ENCODE measurements around the gene C3orf70. TPM values are rescaled to one million over a fixed set of nuclear protein-coding genes. Genes with fewer than 3 reads are reported as not detected.
"Not testable (repeated sequence)": the region's sequence is repeated elsewhere in the genome, so short reads cannot be mapped to it uniquely, and the experiment has no call there.

C3orf70 gene
- total RNA-seq, 1 experiment from 2014 or later = not detected

DNA sequence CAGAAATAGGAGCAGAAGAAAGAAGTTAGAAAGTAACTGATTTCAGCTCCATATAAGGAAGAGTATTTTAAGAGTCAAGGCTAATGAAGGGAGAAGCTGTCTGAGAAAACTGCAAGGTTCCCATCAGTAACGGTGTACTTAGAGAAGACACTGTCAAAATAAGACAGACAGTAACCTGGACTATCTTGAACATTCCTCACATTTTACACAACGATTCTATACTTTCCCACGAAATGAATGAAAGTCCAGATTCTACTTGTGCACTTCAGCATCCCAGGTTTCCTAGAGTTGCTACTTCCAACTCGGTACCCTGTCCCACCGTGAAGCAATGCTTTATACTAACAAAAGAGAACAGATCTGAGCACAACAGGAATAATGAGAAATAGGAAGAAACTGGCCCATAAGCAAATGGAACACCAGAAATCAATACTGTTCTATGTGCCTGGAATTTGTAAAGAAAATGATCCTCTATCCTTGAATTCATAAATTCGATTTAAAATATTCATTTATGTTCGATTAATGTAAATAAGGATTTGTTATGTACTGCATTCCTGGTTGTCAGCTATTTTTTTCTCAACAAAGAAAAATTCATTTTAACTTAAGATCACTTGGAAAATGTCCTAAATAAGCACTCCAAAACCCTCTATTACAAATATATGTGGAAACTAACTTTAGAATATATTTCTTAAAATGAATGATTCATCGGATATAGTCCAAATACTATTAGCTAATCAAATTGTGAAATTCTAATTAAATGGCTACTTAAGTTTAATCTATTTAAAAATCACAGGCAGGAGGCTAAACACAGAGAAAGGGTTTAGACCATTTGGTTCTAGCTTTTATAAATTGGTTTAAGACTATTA, 1.5 kb downstream of the C3orf70 start:
- DNase-seq (ENCODE audit: extremely low read depth, low read depth) = no peak

DNA sequence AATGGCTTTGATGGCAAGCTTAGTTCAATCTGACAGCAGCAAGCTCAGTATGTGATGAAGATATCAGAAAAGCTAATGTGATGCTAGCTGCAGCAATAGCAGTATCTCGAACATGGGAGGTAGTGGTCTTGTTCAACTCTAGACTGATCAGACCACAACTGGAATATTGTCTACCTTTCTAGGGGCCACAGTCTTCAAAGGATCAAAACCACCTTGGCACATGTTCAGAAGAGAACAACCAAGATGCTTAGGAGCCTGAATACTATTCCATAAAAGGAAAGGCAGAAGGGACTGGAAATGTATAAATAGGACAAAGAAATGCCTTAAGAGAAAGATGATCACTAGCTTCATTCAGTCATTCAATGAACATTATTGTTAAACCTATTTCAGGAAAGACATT, 2.3 kb downstream of the C3orf70 start:
- DNase-seq (ENCODE audit: extremely low read depth, low read depth) = no peak

DNA sequence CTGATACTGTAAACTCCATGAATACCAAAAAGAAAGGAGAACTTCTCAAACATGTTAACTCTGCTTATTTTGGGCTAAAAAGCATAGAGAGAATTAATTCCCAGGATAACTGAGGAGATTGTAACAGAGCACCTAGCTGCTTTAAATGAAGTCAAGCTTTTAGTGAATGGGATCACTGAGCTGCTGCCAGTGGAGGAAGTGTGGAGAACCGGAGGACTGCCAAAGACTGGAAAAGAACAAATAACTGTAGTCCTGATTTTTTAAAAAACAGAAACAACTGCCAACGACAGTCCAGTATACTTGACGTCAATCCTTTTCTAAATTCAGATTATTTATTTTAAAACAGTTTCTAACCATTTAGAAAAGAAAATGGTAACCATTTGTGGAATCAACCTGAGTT, 3.3 kb downstream of the C3orf70 start:
- no peak for DNase-seq (ENCODE audit: extremely low read depth, low read depth)

DNA sequence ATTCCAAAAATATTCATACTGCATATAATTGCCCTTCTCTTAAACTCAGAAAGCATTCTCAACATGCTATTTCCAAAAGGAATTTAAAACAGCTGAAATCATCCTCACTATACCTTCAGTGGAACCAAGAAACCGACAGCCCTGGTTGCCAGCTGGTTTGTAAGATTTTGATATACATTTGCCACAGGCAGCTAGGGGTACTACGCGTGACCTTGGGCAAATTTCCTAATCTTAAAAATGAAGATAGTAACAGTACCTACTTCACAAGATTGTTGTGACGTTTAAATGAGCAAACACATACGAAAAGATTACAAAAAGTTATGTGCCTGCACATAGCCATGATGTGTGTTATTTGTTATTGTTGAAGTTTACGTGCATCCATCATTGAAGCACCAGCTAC, 7.3 kb downstream of the C3orf70 start:
- no peak for DNase-seq (ENCODE audit: extremely low read depth, low read depth)

DNA sequence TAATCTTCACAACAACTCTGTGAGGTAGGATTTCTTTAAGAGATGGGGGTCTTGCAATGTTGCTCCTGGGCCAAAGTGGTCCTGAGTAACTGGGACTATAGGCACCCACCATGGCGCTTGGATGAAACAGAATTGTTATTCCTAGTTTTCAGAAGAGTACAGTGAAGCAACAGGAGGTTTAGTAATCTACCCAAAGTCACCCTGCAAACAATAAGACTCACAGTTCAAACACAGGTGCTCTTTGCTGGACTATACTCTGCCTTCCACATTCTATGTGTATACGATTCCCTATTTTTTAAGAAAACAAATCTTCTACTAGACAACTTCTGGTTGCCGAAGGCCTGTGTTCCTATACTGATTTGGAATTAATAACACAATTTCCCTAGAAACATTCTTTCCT, 8.1 kb downstream of the C3orf70 start:
- DNase-seq (ENCODE audit: extremely low read depth, low read depth) = no peak

DNA sequence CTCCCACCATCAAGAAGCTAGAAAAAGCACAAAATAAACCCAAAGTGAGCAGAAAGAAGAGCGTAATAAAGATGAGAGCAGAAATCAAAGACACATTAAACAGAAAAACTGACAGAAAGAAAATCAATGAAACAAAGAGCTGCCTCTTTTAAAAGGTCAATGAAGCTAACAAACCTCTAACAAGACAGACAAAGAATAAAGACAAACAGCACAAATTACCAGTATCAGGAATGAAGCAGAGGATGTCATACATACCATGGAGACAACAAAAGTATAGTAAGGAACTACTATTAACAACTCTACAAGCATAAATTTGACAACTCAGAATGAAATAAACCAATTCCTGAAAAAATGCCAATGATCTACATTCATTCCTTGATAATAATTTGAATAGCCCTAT, 15.0 kb downstream of the C3orf70 start:
- no peak for DNase-seq (ENCODE audit: extremely low read depth, low read depth)

DNA sequence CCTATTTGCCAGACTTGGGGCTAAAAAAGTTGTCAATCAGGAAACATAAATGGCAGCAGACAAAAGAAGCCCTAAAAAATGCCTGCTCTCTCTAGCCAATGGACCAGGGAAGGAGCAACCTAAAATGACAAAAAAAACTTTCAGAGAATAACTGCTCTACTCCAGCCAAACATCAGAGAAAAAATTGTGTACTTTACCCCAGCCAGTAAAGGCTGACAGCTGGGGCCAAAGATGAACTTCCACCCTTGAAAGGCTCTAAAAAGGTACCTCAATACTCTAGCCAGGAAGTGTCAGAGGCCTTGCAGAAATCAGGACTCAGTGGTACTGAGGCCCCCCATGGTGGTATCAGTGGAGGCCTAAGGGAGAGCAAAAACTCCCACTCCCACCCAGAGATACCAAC, 18.4 kb downstream of the C3orf70 start:
- no peak for DNase-seq (ENCODE audit: extremely low read depth, low read depth)

DNA sequence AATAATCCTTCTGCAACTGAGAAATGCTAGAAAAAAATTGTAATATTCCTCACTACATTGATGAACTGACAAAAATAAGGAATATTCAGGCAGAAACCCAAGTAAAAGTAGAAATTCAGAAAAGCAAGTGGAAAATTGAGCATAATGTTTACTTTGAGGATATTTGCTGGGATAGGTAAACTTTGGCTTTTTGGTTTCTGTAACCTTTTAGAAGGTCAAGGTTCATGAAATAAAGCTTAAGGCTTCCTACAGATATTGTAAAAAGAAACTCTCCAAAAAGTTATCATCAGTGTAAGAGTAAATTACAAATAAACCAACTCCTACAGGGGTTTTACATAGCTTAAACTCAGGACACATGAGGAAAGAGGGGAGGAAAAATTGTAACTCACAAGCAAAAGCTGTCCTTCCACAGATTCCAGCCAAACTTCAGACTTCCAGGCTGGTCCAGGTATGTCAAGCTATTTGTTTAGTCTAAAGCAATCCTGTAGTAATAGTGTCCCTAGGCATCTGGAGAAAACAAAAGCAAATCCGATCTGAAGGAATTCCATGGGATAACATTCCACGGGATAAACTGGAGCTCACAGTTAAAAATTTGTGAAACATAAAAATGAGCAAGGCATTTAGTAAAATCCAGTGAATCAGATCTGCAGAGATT, 21.1 kb downstream of the C3orf70 start:
- no peak for DNase-seq (ENCODE audit: extremely low read depth, low read depth)

DNA sequence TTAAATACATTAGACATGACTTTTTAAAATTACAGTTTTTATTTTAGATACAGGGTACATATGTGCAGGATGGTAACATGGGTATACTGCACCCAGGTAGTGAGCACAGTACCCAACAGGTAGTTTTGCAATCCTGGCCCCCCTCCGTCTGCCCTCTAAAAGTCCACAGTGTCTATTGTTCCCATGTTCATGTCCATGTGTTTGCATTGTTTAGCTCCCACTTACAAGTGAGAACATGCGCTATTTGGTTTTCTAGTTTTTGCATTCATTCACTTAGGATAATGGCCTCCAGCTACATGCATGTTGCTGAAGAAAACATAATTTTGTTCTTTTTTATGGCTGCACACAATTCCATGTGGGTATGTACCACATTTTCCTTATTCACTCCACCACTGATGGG, 23.8 kb downstream of the C3orf70 start:
- no peak for DNase-seq (ENCODE audit: extremely low read depth, low read depth)

DNA sequence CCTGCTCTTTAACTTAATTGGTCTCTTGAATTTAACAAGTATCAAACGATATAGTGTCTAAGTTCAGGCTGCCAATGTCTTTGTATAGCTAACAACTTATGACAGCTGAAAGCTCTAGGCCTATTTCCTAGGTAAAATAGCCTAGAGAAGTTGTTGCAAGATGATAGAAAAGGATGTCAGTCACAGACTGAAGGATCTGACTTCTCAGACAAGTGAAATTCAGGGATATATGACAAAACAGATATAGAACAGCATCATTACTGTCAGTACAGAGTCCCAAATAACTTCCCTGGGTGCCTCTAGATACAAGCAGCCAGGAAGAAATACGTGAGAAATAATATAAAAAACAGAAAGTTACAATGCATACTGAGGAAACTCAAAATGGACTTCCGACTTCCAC, 26.7 kb downstream of the C3orf70 start:
- DNase-seq (ENCODE audit: extremely low read depth, low read depth) = no peak

DNA sequence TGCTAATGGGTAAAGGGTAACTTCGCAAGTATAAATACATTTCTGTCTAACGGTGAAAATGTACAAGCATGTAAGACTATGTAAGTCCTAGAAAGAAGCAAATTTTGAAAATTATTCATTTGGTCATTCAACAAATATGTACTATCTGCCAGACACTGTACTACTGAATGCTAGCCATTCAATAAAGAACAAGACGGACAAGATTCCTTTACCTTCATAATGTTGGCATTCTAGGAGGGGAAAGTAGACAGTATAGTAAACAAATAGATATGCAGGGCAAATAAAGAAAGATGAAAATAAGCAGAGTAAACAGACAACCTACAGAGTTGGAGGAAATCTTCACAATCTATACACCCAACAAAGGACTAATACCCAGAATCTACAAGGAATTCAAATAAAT, 32.7 kb downstream of the C3orf70 start:
- DNase-seq (ENCODE audit: extremely low read depth, low read depth) = no peak

DNA sequence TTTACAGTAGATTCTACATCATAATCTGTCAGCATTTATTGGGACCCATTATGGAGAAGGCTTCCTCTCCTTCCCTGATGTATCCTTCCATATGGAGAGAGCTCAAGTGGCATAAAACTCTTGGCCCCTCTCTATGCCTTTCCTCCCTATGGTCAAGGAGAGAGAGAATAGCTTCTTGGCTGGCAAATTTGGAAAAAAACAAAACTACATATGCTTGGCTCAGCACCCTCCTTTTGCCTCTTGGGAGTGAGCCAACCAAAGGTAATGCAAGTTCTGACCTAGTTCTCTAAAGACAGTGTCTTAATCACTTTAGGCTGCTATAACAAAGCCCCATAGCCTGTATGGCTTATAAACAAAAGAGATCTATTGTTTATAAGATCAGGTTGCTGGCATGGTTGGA, 37.5 kb downstream of the C3orf70 start:
- no peak for DNase-seq (ENCODE audit: extremely low read depth, low read depth)

DNA sequence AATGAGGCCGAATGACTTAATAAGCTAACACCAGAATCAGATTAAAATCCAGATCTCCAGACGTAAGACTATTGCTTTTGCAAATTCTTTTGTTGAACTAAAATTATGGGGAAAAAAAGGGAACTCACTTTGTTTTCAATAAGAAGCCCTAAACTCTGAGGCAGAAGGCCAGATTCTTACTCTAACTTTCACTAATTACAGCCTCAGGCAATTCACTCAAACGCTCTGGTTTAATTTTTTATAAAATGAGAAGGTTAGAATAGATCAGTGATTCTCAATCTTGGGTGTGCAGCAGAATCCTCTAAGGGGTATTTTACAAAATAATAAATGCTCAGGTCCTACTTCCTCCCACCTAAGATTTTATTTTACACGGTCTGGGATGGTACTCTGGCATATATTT, 38.1 kb downstream of the C3orf70 start:
- DNase-seq (ENCODE audit: extremely low read depth, low read depth) = no peak

DNA sequence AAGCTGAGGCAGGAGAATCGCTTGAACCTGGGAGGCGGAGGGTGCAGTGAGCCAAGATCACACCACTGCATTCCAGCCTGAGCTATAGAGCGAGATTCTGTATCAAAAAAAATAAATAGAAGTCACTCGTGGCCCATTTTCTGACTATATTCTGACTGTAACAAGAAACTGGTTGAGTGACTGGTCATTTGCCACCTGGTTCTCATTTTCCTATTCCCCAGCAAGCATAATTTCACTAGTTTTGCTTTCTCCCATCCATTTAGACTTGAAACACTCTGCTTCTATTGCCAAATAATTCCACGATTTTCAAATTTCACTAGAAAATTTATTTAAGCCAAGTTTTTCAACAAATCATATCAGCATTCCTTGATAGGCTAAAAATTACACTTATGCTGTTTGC, 40.7 kb downstream of the C3orf70 start:
- no peak for DNase-seq (ENCODE audit: extremely low read depth, low read depth)

DNA sequence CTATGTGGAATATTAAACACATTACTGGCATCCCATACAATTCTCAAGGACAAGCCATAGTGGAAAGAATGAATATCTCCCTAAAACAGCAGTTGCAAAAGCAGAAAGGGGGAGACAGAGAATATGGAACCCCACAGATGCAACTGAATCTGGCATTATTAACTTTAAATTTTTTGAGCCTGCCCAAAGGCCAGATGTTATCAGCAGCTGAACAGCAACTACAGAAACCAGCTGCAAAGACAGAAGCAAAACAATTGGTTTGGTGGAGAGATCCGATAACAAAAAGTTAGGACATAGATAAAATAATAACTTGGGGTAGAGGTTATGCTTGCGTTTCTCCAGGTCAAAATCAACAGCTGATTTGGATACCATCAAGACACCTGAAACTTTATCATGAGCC, 43.8 kb downstream of the C3orf70 start:
- DNase-seq (ENCODE audit: extremely low read depth, low read depth) = not testable (repeated sequence)

DNA sequence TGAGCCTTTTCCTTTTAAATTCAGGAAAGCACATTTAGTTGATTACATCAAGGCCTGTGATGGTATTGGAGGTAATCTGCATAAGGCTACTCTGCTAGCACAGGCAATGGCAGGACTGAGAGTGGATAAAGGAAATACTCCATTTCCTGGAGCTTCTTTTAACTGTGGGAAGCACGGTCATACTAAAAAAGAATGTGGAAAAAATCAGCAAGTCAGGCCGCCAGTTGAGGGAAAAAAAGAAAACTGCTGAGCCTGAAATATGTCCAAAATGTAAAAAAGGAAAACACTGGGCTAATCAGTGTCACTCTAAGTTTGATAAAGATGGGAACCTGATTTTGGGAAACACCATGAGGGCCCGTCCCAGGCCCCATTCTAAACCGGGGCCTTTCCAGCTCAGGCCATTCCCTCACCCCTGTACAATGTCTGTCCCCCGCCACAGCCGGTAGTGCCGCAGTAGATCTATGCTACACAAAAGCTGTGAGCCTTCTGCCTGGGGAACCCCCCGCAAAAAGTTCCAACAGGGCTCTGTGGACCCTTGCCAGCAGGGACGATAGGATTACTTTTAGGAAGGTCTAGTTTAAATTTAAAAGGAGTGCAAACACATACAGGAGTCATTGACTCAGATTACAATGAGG, 46.5 kb downstream of the C3orf70 start:
- not testable (repeated sequence) for DNase-seq (ENCODE audit: extremely low read depth, low read depth)

DNA sequence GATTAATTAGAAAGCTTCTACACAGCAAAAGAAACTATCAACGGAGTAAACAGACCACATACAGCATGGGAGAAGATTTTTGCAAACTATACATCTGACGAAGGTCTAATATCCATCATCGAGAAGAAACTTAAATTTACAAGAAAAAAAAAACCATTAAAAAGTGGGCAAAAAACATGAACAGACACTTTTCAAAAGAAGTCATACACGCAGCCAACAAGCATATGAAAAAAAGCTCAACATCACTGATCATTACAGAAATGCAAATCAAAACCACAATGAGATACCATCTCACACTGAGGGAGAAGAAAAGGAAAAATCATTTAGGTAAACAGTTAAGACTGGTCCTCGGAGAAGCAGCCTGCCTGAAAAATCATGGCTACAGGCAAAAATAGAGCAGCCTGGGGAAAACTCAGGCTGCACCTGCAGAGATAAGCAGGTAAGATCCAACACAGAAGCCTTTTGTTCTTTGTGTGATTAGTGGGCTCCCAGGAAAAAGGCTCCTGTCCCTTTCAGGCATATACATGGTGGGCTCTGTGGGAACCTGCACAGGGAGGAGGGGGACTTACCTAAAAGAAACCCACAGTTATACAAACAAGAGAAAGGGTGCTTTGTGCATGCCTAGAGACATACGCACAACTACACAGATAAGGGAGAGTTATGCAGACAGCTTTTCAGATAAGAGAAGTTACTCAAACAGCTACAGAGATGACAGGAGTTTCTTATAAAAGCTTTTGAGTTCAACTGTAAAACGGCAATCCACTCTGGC, 49.3 kb downstream of the C3orf70 start:
- DNase-seq (ENCODE audit: extremely low read depth, low read depth) = no peak

DNA sequence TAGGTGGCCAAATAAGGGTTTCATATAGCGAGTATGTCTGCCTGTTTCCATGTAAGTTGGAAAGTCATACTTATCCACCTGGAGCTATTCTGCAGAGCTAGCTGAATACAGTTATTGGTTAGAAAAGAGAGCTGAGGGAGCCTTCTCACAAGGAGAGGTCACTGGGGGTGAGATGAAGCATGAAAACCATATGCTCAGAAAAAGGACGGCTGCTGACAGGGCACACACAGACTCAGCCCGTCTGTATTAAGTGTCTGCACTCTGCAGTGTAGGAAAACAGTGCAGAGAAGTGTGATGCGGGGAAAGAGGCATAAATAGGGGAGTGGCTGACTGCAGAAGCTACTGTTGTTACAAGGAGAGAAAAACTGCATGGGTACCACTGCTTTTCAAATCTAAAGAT, 58.2 kb downstream of the C3orf70 start:
- no peak for DNase-seq (ENCODE audit: extremely low read depth, low read depth)

DNA sequence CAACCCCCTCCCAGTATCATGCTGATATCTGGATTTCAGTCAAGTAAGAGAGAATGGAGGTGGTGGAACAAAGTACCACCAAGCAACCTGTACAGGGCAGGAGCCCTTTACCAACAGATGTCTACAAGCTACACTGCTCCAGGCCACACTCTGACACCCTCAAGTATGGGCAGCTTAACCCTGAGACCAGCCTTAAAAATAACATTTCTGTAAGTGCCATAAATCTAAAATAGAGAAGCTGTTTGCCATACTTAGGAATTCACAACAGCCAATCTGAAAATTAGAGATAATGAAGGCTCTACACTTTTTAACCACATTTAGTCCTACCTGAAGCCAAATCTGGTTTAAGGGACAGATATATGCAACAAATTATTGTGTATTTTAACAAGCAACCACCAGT, 59.7 kb downstream of the C3orf70 start:
- no peak for DNase-seq (ENCODE audit: extremely low read depth, low read depth)

DNA sequence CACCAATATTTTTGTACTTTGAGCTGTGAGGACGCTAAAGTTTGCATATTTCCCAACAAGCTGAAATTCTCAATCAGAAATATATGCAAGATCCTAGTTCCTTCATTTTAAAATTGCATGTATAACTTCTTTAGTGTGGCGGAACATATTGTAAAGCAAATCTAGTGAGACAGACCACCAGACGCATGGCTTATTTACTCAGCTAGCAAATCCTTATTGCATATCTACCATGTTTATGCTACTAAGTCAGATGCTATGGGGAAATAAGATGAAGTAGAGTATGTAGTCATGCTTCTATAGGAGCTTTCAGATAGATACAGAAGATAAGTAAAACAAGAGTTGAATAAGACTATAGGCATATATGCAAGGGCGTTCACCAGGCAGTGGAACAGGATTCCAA, 62.0 kb downstream of the C3orf70 start:
- DNase-seq (ENCODE audit: extremely low read depth, low read depth) = no peak

DNA sequence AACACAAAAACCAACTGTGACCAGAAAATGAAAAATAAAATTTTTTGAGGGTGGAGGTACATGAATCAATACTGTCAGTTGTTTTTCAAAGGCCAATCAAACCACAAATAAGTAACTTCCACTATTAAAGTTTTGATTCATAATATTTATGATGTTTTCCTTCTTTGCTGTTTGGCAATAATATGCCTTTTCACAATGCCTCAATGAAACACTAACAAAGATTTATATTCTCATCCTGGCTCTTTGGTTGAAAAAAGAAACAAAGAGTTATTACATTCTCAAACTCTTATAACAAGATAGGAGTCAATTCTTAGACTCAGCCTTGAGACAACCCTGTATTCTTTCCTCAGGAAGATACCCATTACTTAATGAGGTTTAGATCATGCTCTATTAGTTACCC, 63.1 kb downstream of the C3orf70 start:
- no peak for DNase-seq (ENCODE audit: extremely low read depth, low read depth)

Measured in NCI-H460 (cell line).